Fibroblast of upper back skin (primary cell): ENCODE measurements around the gene ARL2.

ENCODE experiments used
- DNase-seq: peaks from one replicate; pipeline ENCODE4 v3.0.0-alpha.2; 2013

Gene ARL2

DNA sequence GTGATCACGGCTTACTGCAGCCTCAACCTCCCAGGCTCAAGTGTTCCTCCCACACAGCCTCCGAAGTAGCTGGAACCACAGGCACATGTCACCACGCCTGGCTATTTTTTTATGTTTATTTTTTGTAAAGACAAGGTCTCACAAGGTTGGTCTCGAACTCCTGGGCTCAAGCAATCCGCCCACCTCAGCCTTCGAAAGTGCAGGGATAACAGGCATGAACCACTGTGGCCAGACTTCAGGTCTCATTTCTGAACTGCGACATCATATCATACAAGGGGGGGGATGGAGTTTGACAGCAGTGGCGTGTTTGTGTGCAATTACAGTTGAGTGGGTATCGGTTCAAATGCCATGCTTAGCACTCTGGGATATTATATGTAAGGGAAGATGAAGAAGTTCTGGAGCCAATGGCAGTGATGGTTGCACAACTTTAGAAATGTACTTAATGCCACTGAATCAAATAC is 37.5 kb downstream of the ARL2 start:
- DNase-seq: no peak

GRCh38 chr11:65053827-65054508 is 40.0 kb downstream of the ARL2 start:
- no peak for DNase-seq

GRCh38 chr11:65055538-65055937 is 41.6 kb downstream of the ARL2 start:
- no peak for DNase-seq

DNA sequence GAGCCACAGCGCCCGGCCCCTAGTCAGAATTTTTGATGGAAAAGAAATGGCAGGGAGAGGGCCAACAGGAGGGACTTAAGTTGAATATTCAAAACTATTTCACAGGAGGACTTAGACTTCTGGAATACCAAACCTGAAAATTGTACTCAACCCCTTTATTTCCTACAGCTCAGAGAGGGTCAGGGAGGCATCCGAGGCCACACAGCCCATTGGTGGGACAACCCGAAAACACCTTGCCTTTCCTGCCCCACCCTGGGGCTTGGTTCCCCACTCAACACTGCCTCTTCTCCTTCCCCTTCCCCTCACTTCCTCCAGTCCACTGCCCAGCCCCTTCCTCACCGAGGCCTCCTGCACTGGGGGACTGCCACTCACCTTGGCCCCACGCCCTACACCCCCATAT is 43.0 kb downstream of the ARL2 start:
- DNase-seq: no peak

DNA sequence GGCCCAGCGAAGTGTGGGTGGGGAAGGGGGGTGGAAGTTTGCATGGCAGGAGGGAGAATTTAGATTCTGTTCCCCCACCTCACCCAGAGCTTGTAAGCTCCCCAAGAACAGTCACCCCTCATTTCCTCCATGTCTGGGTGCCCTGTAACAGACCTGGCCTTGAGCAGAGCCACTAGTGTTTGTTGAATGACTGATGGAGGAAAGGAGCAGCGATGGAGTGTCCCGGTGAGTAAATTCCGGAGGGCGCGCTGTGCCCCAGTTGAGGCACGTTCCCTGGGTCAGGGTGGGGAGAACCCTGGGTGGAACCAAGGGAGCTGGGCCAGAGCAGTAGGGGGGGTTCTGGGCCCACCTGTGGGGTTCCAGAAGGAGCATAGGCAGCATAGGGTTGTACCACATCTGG is 43.6 kb downstream of the ARL2 start:
- DNase-seq: no peak

DNA sequence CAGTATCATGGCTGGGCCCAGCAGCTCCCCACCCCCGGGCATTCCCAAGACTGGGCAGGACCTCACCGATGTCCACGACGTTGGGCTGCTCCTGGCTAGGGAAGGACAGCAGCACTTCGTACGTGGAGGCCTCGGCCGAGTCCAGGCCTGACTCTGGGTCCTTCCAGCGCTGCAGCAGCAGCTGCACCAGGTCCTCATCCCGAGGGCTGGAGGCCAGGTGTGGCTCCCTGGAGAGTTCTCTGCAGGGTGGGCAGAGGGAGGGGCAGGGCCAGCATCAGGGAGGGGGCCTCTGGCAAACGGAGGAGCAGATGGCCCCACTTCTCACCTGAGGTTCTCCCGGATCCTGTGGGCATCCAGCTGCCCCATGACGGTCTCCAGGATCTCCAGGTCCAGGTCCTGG is 44.1 kb downstream of the ARL2 start:
- no peak for DNase-seq

- DNase-seq: no peak
Measured at GRCh38 chr11:65058419-65059054, 44.6 kb downstream of the ARL2 start, which contains the start of gene NAALADL1. Gene NAALADL1 (minus strand): TSS chr11:65058553. CDS start chr11:65058521, 32 bp downstream.

DNA sequence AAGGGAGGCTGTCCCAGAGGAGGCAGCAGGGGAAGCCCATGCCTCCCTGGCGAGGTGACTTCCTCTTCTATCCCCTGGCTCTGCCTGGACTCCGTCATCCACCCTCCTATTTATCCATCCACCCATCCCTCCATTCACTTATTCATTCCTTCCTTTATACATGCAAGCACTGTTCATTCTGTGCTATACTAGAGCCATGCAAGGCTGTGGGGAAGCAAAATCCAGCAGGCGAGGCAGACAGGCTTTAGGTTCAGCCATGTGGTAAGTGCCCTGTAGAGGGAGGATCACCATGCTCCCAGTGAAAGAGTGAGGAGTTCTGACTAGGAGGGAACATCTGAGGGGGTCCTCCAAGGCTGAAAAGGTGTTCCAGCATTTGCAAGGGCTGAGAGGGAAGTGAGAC is 45.6 kb downstream of the ARL2 start:
- no peak for DNase-seq

DNA sequence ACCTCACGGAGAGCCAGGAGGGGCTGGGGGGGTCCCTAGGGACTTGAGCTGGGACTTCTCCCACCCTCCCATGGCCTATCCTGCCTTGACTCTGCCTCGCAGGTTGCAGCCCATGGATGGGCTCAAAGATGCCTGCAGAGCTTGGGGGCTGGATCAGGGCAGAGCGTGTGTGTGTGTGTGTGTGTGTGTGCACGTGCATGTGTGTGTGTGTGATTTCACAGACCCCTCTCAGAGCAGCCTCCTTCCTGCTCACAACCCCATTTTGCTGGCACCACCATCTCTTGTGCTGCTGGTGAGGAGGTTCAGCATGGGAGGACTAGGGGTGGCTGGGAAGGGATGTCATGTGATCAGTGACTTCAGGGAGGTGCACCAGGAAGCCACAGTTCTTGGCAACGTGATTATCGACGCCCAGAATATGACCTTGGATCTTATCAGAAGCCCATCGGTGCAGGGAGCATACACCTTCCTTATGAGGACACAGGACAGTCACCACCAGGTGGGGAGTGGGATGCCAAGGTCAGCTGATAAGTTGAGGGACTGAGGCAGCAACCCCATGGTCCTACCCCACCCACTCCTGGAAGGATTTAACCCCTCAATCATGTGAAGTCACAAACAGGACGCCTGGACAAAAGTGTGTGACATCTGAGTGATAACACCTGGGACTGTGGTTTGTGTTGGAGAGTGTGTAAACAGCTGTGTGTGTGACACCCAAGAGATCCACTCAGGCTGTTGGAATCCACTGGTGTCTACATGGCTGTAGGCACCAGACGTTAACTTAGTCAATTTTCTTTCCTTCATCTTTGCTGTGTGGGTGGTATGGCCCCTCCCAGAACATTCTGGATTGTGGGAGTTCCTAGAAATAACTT is 46.2 kb downstream of the ARL2 start:
- DNase-seq: no peak

GRCh38 chr11:65060913-65061408 is 47.0 kb downstream of the ARL2 start:
- DNase-seq: no peak

- DNase-seq: no peak
Measured at GRCh38 chr11:65063532-65063931, 49.6 kb downstream of the ARL2 start.

DNA sequence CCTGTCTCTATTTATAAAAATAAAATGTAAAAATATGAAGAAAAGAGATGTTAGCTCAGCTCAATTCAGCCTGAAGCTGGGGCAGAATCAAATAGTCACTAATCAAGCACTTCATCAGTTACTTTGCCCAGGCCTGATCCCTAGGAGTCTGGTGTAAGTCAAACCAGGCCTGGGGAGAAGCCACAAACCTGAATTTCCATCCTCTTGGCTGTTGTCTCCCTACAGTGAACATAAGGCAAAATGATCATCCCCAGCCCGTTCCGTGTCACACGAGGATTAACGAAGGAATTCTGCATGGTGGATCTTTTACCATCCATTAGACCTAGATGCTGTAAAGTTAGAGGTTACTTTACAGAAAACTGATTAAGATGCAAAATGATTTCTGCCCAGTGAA is 50.9 kb downstream of the ARL2 start:
- DNase-seq: no peak

GRCh38 chr11:65065851-65066250 is 51.9 kb downstream of the ARL2 start:
- DNase-seq: no peak

DNA sequence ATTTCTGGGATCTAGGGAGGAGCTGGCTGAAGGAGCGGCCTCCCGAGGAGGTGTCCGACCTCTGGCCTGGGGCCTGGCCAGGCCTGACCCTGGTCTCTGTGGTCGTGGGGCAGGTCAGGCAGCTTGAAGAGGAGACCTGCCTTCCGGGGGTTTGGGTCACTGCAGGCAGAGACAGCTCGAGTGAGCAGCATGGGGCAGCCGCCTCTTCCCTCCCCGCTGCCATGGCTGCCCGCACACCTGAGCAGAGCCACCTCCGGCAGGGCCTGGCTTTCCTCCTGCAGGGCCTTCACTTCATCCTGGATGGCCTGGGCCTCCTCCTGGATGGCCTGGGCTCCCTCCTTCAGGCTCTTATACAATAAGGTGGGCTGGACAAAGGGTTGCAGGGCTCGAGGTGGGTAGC is 52.4 kb downstream of the ARL2 start:
- DNase-seq: no peak

DNA sequence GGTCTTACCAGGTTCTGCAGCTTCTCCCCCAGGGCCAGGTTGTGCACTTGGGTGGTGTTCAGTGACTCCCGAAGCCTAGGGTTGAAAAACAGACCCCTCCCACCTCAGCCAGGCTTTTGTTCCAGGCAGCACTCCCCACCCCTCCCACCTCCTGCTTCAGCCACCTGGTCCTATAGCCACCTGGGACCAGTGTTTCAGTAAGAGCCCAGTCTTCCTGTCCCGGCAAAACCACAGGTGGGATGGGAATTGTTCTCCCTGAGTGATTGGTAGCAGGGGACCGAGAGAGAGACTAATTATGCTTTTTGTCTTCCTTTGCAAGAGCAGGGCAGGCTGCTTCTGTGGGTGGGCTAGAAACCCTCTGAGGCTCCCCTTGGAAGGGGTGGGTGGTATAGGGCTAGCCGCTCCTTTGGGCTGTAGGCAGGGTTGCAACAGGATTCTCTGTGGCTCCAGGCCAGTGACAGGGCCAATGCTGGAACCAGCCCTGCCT is 52.9 kb downstream of the ARL2 start:
- DNase-seq: no peak

DNA sequence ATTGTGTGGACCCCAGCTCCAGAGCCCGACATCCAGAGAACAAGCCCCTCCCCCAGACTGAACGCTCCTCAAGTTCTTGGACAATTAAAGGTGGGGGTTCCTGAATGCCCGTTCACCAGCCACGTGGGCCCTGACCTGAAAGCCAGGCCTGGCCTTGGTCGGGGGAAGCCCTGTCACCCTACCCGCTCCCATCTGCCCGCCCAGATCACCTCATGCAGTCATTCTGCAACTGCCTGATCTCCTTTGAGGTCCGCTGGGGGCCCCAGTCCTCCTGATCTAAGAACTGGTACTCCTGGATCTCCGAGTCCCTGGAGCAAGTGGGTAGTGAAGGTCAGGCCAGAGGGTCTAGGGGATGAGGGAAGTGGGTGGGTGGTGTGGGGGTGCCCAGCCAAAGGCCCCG is 53.5 kb downstream of the ARL2 start:
- no peak for DNase-seq

GRCh38 chr11:65069217-65069616 is 55.3 kb downstream of the ARL2 start:
- DNase-seq: no peak
